8988T (cell line): Measurements from ENCODE around the gene MTARC1.

Experiments used
- DNase-seq: peaks from one replicate; pipeline ENCODE4 v3.0.0; 2011

MTARC1 gene

DNA sequence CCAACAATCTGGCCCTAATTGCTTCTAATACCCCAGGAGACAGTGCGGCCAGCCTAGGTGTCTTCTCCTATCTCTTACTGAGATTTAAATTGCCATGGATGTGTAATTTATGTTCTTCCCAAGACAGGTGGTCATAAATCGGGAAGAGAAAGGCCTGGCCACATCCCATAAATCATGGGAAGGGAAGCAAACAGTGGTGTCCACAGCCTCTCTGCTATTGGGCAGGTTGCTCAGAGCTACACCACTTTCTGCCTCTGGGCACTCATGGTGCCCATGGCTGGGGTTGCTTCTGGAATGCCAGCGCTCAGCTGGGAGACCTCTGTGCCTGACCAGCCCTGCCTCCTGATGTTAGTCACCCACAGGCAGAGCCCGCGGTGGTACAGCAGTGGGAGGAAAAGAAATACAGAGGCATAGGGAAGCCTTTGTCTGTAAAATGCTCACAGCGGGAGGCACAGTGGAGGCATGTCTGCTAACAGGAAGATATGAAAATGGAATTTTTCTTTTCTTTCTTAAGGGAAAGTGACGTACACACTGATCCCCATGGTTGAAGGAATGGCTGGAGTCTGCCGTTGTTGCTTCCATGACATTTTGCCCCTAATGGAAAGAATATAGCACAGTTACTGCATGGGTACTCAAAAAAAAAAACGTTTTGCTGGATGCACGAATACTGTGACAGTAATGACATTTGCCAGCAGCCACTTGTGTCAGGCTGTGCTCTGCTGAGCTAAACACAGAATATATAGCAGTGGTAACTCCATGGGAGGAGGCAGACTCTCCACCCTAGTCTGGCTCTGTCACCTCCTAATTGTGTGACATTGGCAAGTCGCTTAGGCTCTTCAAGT is 21.9 kb downstream of the MTARC1 start:
- DNase-seq, result no peak

DNA sequence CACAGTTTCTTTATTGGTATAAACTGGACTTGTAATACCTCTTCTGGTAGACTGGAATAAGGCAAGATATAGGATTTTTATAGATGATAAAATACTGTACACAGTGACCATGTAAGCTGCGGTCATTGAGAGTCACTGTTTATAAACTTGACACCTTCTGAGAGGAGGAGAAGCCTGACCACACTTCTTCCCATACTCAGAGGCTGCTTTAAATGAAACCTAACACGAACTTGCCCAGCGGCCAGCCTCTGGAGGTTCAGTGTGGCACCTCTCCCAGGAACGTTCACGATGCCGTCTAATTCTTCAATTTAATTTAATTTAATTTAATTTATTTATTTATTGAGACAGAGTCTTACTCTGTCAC is 22.5 kb downstream of the MTARC1 start:
- DNase-seq, result no peak

- no peak for DNase-seq
Observed at GRCh38 chr1:220809704-220810103, 23.0 kb downstream of the MTARC1 start.

- DNase-seq, result peak; percentile 58
Observed at GRCh38 chr1:220810179-220810653, 23.5 kb downstream of the MTARC1 start.

GRCh38 chr1:220810963-220811362 is 24.2 kb downstream of the MTARC1 start:
- DNase-seq, result no peak

GRCh38 chr1:220811695-220812094 is 25.0 kb downstream of the MTARC1 start:
- DNase-seq, result no peak

- no peak for DNase-seq
Observed at GRCh38 chr1:220812308-220812707, 25.6 kb downstream of the MTARC1 start.

- DNase-seq, result no peak
Observed at GRCh38 chr1:220813013-220813412, 26.3 kb downstream of the MTARC1 start.

DNA sequence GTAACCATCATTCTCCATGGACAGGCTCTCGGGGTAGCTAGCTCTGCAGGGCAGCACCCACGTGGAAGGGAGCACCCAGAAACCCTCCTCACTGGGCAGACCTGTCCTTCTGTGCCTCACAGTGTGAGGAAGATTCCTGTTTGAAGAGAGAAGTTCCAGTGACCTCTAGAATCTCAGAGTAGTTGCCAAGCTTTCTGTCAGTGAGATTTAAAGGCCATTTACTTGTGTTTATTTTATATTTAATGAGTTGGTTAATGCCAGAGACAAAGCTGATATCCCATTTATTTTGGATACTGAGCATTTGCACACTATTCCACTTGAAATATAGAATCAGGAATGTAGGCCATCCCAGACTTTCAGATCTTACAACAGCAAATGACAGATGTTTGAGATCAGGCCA is 28.7 kb downstream of the MTARC1 start:
- DNase-seq, result no peak

- no peak for DNase-seq
Observed at GRCh38 chr1:220817907-220818306, 31.2 kb downstream of the MTARC1 start.

DNA sequence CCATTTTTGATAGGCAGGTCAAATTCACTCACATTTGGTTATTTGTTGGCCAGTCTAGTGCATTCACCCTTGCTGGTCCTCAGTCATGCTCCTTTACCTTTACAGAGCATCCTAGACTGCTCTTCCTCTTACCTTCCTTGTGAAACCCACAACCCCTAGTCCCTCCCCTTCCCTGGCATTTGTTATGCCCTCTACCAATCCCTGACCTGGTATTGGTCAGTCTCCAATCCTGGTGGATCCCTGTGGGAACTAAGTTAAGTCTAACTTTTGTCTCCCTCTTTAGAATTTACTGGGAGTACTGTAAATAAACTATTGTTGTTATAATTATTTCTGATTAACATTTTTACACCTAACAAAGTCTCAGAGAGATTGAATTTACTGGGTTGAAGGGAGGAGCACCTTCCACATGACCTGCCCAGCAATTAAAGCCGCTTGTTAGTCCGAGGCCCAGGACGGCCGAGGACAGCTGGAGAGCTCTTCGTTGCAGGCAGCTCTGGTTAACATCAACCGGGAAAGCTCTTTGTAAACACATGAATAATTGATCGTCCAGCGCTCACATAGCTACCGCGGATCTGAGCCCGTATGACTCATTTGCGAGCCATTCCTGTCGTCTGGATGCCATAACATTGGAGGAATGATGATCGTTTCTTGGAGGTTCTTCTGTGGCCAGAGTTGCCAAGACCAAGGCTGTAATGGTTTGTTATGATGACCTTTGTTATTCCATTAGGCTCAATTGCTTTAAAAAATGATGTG is 31.9 kb downstream of the MTARC1 start:
- DNase-seq, result no peak

- no peak for DNase-seq
Observed at GRCh38 chr1:220819467-220820026, 32.8 kb downstream of the MTARC1 start.

DNA sequence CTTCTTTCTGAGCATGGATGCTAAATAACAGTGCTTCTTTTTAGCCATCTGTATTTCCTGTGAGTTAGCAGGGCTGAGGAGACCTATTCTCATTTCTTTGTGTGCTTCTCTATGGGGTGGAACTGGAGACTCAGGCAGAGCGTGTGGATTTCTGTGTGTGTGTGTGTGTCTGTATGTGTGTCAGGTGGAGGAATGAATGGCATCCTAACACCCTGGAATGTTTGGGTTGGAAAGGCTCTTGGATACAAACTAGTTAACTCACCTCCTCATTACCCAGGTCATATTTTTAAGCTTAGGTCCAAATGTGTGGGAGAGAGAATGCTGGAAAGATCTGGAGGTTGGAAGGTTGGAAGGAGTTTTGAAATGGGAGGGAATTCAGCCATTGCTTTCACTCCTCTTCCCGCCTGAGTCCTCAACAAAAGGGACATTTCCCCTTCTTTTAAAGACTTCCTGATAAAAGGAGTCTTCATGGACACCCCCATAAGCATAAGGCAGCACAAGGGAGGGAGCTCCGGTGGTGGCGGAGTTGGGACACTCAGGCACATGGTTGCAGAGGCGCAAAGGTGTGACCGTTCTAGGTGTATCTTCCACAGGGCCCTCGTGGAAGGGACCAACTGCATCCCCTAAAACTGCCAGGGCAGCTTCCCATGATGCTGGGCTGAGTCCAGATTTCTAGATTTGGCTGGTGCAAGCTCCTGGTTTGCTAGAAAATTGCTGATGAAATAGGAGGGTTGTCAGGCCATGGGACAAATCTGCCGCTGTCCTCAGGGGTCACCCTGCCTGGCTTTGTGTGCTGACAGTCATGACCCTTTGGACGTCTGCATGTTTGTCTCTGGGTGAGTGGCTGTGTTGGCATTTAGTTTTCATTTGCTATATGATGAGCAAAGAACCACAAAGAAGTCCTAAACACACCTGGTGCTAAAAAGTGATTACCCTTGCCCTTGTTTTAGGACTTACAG is 37.6 kb downstream of the MTARC1 start:
- DNase-seq, result no peak

DNA sequence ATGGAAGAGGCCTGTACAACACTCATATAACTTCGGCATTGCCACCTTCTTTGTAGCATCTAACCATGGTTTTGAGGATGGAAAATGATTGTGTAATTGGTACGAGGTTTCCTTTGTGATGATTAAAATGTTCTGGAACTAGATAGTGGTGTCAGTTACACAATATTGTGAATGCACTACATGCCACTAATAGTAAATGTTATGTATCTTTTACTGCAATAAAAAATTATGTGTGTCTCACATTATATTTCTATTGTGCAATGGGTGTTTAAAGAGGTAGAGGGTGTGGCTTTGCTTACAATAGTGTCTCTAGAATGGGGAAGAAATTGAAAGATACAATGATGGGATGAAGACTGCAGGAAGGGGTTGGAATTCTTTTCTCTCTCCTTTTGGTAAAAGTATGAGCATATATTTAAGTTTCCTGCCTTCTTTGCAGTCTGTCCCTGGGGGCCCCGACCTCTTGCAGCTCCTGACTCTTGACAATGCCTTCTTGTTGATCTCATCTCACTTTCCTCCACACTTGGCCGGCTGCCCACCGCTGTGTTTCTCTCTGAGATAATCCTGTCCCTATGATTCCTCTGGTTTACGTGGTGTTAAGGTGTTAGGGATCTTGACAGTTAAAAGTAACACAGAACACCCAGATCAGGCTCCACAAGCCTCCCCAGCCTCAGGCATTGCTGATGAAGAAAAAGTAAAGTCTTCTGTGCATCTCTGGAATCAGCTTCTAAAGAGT is 39.3 kb downstream of the MTARC1 start:
- no peak for DNase-seq

DNA sequence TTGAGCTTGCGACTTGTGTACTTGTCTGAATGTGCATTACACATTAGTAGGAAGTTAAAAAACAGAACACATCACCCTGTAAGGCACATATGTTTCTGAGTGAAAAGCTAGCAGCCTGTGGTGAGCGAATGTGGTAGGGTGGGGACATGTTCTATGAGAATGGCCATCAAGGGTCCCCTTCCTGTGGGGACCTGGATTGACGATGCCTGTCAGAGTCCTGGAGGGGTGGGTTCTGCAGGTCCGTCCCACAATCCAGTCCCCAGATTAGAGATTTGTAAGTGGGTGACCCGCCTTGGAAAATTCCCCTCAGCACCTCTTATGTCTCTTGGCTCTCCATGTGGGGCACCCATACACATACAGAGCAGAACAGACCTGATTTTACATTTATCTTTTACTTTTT is 40.0 kb downstream of the MTARC1 start:
- DNase-seq, result no peak

GRCh38 chr1:220827445-220828178 is 40.9 kb downstream of the MTARC1 start:
- no peak for DNase-seq

DNA sequence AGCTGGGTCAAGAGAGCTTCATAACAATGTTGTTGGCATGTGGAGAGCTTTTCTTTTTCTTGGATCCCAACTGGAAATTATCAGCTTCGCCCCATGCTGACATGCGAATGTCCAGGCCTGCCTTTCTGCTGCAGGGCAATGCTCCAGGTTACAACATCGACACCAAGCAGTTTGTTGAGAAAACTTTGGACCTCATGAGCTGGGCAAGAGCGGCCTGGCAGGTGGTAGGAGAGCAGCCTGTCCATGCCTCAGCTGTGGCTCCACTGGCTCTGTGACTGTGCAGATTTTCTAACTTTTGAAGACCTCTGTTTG is 41.4 kb downstream of the MTARC1 start:
- DNase-seq, result no peak

- no peak for DNase-seq
Observed at GRCh38 chr1:220828950-220829586, 42.4 kb downstream of the MTARC1 start.

- no peak for DNase-seq
Observed at GRCh38 chr1:220833436-220833835, 46.7 kb downstream of the MTARC1 start.

DNA sequence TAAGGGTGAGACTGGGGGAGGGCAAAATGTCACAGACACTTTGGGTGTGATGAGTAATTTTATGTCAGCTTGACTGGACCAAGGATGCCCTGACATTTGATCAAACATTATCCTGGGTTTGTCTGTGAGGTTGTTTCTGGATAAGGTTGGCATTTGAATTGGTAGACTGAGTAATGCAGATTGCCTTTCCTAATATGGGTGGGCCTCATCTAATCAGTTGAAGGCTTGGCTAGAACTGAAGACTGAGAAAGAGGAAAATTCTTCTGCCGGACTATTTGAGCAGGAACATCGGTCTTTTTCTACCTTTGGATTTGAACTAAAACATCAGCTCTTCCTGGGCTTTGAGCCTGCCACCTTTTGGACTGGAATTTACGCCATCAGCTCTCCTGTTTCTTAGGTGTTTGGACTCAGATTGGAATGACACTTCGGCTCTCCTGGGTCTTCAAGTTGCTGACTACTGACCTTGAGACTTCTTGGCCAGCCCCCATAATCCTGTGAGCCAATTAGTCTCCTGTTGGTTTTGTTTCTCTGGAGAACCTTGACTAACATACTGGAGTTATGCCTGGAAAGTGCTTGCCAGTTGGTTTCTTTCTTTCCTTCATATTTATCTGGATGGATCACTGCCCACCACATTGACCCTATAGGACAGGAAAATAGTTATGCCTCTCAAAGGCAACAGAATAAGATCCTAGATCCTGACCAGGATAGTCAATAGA is 47.6 kb downstream of the MTARC1 start:
- DNase-seq, result no peak
